HFFc6 (cell line): ENCODE measurements around the gene WDR41. TPM values are rescaled to one million over a fixed set of nuclear protein-coding genes. Genes with fewer than 3 reads are reported as not detected.

Experiments
- total RNA-seq, 6 experiments: library from RNA; stranded (reverse); fragmentation: NEBNext Ultra II Directional; extraction: Animal tissue kit (Norgen Biotek cat#: 25700); gene quantifications; 2 replicates in 1 of 6; 3 replicates in 5 of 6; pipeline ENCODE4 v1.2.3, GENCODE V29; 2021

The WDR41 gene
- total RNA-seq, 6 experiments from 2014 or later = 50.1 to 63.5 (median 56.8) TPM

Other genes with a start within 250 kb of the WDR41 start
- not detected for gene OTP, start 146.4 kb upstream of the WDR41 start, total RNA-seq